B cell (primary cell): Measurements from ENCODE around the gene PAQR7. TPM values are rescaled to one million over a fixed set of nuclear protein-coding genes. Genes with fewer than 3 reads are reported as not detected.

Experiments used
- ATAC-seq: fragments of 200-7000 bp; cut with Tn5 transposase; one replicate; pipeline ENCODE4 v1.10.0; 2021; ENCODE audit warnings: low read depth, mild to moderate bottlenecking, moderate number of reproducible peaks, moderate library complexity
- CTCF ChIA-PET: fragments of 350-600 bp; sonication (Branson Sonifier 250); formaldehyde crosslinking; loops from one replicate; lab custom pipeline; 2021; ENCODE audit warnings: antibody characterized with exemption, inconsistent platforms; lab: Charles Lee
- POLR2A ChIA-PET: fragments of 350-600 bp; sonication (Branson Sonifier 250); formaldehyde crosslinking; loops from one replicate; lab custom pipeline; 2021; ENCODE audit warnings: antibody characterized with exemption; lab: Charles Lee
- DNase-seq: peaks from one replicate; pipeline ENCODE4 v3.0.0; 2013
- H2AFZ ChIP-seq: 2 replicates; pipeline ENCODE4 v1.6.1; 2012; ENCODE audit warnings: mild to moderate bottlenecking, low read depth, low read length; ENCODE audit not compliant: insufficient read depth, poor library complexity, severe bottlenecking
- H3K27ac ChIP-seq, 2 donors: 1 replicate in 1 of 2; 2 replicates in 1 of 2; pipeline ENCODE4 v1.5.1; 2012 to 2013; ENCODE audit warnings: low read length in 2 of 2, mild to moderate bottlenecking in 2 of 2, moderate library complexity in 1 of 2
- H3K27me3 ChIP-seq, 4 experiments: fragments of 200-600 bp in 1 of 4; sonication (generic) in 1 of 4; replicated peaks in 1 of 4; 1 replicate in 2 of 4; 2 replicates in 2 of 4; pipeline versions ENCODE4 v1.6.1 to v1.7.0; 2013 to 2016; ENCODE audit warnings: low read length in 3 of 4, mild to moderate bottlenecking in 2 of 4, mixed read lengths in 1 of 4, moderate library complexity in 1 of 4; ENCODE audit not compliant: insufficient read depth in 4 of 4, control insufficient read depth in 3 of 4; ENCODE audit errors: control extremely low read depth in 1 of 4
- H3K36me3 ChIP-seq, 2 experiments: replicated peaks in 1 of 2; 1 replicate in 1 of 2; 2 replicates in 1 of 2; pipeline versions ENCODE4 v1.6.1 to v1.7.1; 2013; ENCODE audit warnings: low read length in 1 of 2; ENCODE audit not compliant: insufficient read depth in 2 of 2, control insufficient read depth in 1 of 2; ENCODE audit errors: control extremely low read depth in 1 of 2, extremely low read depth in 1 of 2
- H3K4me1 ChIP-seq, 2 donors: fragments of 200-600 bp in 1 of 2; sonication (generic) in 1 of 2; 1 replicate in 1 of 2; 2 replicates in 1 of 2; pipeline versions ENCODE4 v1.5.1 to v1.6.1; 2013 to 2017; ENCODE audit warnings: low read length in 2 of 2; ENCODE audit not compliant: control insufficient read depth in 2 of 2, insufficient read depth in 2 of 2
- H3K4me2 ChIP-seq: replicated peaks from 2 replicates; pipeline ENCODE3; 2012; ENCODE audit warnings: mild to moderate bottlenecking, low read depth, low read length; ENCODE audit not compliant: poor library complexity, severe bottlenecking
- H3K4me3 ChIP-seq, 5 experiments: fragments of 200-600 bp in 1 of 5; sonication (generic) in 1 of 5; 1 replicate in 3 of 5; 2 replicates in 2 of 5; pipeline versions ENCODE4 v1.5.1 to v1.7.0; 2011 to 2016; ENCODE audit warnings: low read length in 4 of 5, mild to moderate bottlenecking in 4 of 5, low read depth in 2 of 5, control low read depth in 1 of 5, moderate library complexity in 1 of 5; ENCODE audit not compliant: insufficient read depth in 1 of 5; ENCODE audit errors: control extremely low read depth in 1 of 5, extremely low read depth in 1 of 5
- H3K79me2 ChIP-seq: fragments of 200-600 bp; sonication (generic); one replicate; pipeline ENCODE4 v1.6.0; 2016; ENCODE audit warnings: low read length; ENCODE audit not compliant: control insufficient read depth, insufficient read depth
- H3K9ac ChIP-seq: fragments of 200-600 bp; sonication (generic); 2 replicates; pipeline ENCODE4 v1.6.1; 2017; ENCODE audit warnings: mild to moderate bottlenecking, low read length, moderate library complexity
- H3K9me3 ChIP-seq, 3 donors: one replicate each; pipeline versions ENCODE4 v1.6.1 to v1.7.1; 2013; ENCODE audit warnings: low read length in 2 of 3; ENCODE audit not compliant: control insufficient read depth in 2 of 3, insufficient read depth in 1 of 3; ENCODE audit errors: control extremely low read depth in 1 of 3
- H4K20me1 ChIP-seq: 2 replicates; pipeline ENCODE4 v1.6.0; 2012; ENCODE audit warnings: mild to moderate bottlenecking, low read length; ENCODE audit not compliant: insufficient read depth, control insufficient read depth, poor library complexity, severe bottlenecking
- H3K27ac Mint-ChIP-seq: one replicate; pipeline ENCODE4 v1.8.0; 2021; ENCODE audit warnings: mixed read lengths
- H3K27me3 Mint-ChIP-seq: one replicate; pipeline ENCODE4 v1.8.0; 2021; ENCODE audit warnings: mixed read lengths
- H3K4me1 Mint-ChIP-seq: one replicate; pipeline ENCODE4 v1.8.0; 2021; ENCODE audit warnings: mixed read lengths
- H3K4me3 Mint-ChIP-seq: one replicate; pipeline ENCODE4 v1.8.0; 2021; ENCODE audit warnings: mixed read lengths
- H3K9me3 Mint-ChIP-seq: one replicate; pipeline ENCODE4 v1.8.0; 2022; ENCODE audit warnings: mixed read lengths; ENCODE audit not compliant: insufficient read depth
- EZH2 ChIP-seq: IDR thresholded peaks from 2 replicates; pipeline ENCODE4 v1.6.1; 2012; ENCODE audit warnings: borderline replicate concordance, low read depth, mild to moderate bottlenecking, moderate library complexity, low read length; ENCODE audit not compliant: insufficient read depth, poor library complexity, severe bottlenecking
- WGBS: methylation state at CpG from one replicate; pipeline ENCODE4 v1.1.5; 2013; ENCODE audit warnings: missing lambda C conversion rate; ENCODE audit not compliant: insufficient coverage; 5-methylcytosine and 5-hydroxymethylcytosine counted together
- intact Hi-C: fragments of 100-400 bp; cut with micrococcal nuclease; formaldehyde crosslinking; loops from one replicate; pipeline ENCODE4 v1.10.0; 2022
- polyA plus RNA-seq: library from polyadenylated mRNA; depleted of rRNA; stranded (reverse); fragments of >200 nt; gene quantifications from 2 replicates; pipeline ENCODE4 v1.2.3, GENCODE V29; 2012
- total RNA-seq, 2 donors: library from RNA; stranded (reverse); fragments of 120-200 nt in 1 of 2; gene quantifications; 1 replicate in 1 of 2; 2 replicates in 1 of 2; pipeline versions ENCODE4 v1.2.3 to v1.2.4, GENCODE V29; 2013 to 2022
- TF ChIP-seq, protein P1 (sequence below): fragments of 200-600 bp; IDR thresholded peaks from one replicate; pipeline ENCODE4 v1.8.0; 2022; ENCODE audit warnings: antibody characterized with exemption, mild to moderate bottlenecking

The PAQR7 gene
- total and polyA plus RNA-seq, 2 donors (not counting 1 experiment from before 2014, with no cell fraction given), result 4.2 to 5.5 TPM

DNA sequence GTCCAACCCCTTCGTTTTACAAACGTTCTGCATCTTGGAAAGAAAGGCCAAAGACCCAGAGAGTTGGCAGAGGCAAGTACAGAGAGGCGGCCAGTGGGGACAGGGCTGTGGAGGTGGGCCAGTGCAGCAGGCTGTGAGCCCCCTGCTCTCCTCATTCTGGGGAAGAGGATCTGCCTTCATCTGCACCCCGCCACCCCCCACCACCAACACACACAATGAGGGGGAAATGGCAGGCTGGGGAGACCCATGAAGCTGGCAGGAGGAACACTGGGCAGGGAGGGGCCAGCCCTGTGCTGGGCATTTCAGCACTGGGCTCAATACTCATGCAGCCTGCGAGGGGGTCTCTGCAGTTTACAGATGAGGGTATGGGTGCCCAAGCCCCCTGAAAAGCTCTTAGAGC, 16.1 kb upstream of the PAQR7 start:
- H3K4me1 Mint-ChIP-seq, result peaks cover 9% of the 10 kb centered on the region
- CTCF ChIA-PET, result interaction anchor here (1.5 to 7.3 kb wide), 2 partner anchors 11 to 106 kb away, joined by 3 to 210 read pairs; partner anchors contain the start of gene PAFAH2

DNA sequence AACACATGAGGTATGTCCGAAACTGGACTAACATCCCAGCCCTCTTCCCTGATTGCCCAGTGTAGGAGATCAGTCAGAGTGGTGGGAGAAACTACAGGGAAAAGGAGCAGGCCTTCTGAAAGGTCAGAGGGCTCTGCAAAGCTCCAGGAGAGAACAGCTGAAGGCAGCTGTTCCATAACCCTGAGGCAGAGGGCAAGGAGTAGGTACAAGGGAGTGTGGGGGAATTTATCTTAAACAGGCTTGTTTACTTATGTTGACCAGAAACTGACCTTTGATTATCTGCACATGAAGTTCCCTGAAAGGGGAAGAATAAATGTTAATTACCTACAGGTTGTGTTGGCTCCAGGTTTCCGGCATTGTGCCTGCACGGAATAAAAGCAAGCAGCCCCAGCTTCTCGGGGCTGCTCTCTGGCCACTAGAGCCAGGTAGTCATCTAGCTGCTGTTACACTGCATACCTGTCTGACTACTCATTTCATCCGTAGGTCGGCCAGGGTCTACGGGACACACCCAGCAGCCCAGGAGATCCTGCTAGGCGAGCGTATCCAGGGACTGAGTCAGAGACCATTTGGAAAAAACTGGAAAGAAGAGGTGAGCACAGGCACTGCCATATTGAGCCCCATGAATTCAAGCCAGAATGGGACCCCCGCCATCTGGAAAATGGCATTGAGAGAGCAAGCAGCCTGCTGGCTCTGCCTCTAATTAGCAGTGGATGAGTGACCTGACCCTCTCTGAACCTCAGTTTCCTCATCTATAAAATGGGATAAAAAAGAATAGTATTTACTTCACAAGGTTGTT, 14.9 kb upstream of the PAQR7 start:
- peaks cover 0 to 7% of the 10 kb centered on the region in 2 donors for H3K4me1 ChIP-seq
- Mint-ChIP-seq H3K9me3 (no peaks in the 10 kb centered on the region), H3K4me1 (peaks cover 6% of the 10 kb centered on the region), H3K27me3 (no peaks in the 10 kb centered on the region), H3K27ac (no peak overlapping the region), H3K4me3 (no peak overlapping the region)
- POLR2A ChIA-PET, result no interaction called here
- no peaks in the 10 kb centered on the region for H3K27me3 ChIP-seq
- no peak overlapping the region for H2AFZ ChIP-seq
- ATAC-seq, result no peak
- H4K20me1 ChIP-seq, result no peaks in the 10 kb centered on the region
- DNase-seq, result no peak
- no peaks in the 10 kb centered on the region for H3K79me2 ChIP-seq
- CTCF ChIA-PET, result no interaction called here
- no peaks in the 10 kb centered on the region for H3K9me3 ChIP-seq
- no peak for TF ChIP-seq EZH2
- TF ChIP-seq, protein P1, sequence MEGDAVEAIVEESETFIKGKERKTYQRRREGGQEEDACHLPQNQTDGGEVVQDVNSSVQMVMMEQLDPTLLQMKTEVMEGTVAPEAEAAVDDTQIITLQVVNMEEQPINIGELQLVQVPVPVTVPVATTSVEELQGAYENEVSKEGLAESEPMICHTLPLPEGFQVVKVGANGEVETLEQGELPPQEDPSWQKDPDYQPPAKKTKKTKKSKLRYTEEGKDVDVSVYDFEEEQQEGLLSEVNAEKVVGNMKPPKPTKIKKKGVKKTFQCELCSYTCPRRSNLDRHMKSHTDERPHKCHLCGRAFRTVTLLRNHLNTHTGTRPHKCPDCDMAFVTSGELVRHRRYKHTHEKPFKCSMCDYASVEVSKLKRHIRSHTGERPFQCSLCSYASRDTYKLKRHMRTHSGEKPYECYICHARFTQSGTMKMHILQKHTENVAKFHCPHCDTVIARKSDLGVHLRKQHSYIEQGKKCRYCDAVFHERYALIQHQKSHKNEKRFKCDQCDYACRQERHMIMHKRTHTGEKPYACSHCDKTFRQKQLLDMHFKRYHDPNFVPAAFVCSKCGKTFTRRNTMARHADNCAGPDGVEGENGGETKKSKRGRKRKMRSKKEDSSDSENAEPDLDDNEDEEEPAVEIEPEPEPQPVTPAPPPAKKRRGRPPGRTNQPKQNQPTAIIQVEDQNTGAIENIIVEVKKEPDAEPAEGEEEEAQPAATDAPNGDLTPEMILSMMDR, result no peak
- H3K9ac ChIP-seq, result no peak overlapping the region
- 97% methylated on average over 9 of the region's 10 CpGs for WGBS
- intact Hi-C loops, result loop anchor here (10.0 kb wide), 1 partner anchor 254 kb away; no protein-coding TSS in a partner anchor
- no peak overlapping the region for H3K4me3 ChIP-seq
- H3K36me3 ChIP-seq, result no peaks in the 10 kb centered on the region
- H3K27ac ChIP-seq, result no peak overlapping the region
- no peak overlapping the region for H3K4me2 ChIP-seq

More for the DNA sequence above, 16.1 kb upstream of the PAQR7 start:
- 100% methylated on average over 4 of the region's 5 CpGs for WGBS
- no peaks in the 10 kb centered on the region for H3K27me3 Mint-ChIP-seq
- ATAC-seq, result no peak
- Histone ChIP-seq H3K4me2 (no peak overlapping the region), H4K20me1 (no peaks in the 10 kb centered on the region), H3K27me3 (no peaks in the 10 kb centered on the region), H3K36me3 (no peaks in the 10 kb centered on the region), H3K79me2 (no peaks in the 10 kb centered on the region), H3K9me3 (no peaks in the 10 kb centered on the region), H3K9ac (no peak overlapping the region), H2AFZ (no peak overlapping the region), H3K4me3 (no peak overlapping the region), H3K27ac (no peak overlapping the region), H3K4me1 (peaks cover 0 to 12% of the 10 kb centered on the region in 2 donors)
- no peak for DNase-seq
- TF ChIP-seq, protein P1, result no peak
- no peak for TF ChIP-seq EZH2
- intact Hi-C loops, result loop anchor here (10.0 kb wide), 1 partner anchor 253 kb away; no protein-coding TSS in a partner anchor
- no peak overlapping the region for H3K27ac Mint-ChIP-seq
- POLR2A ChIA-PET, result no interaction called here
- H3K4me3 Mint-ChIP-seq, result no peak overlapping the region
- no peaks in the 10 kb centered on the region for H3K9me3 Mint-ChIP-seq
